Measurements from ENCODE around the gene DVL3.
"Not testable (repeated sequence)": the region's sequence is repeated elsewhere in the genome, so short reads cannot be mapped to it uniquely, and the experiment has no call there.

The DVL3 gene

DNA sequence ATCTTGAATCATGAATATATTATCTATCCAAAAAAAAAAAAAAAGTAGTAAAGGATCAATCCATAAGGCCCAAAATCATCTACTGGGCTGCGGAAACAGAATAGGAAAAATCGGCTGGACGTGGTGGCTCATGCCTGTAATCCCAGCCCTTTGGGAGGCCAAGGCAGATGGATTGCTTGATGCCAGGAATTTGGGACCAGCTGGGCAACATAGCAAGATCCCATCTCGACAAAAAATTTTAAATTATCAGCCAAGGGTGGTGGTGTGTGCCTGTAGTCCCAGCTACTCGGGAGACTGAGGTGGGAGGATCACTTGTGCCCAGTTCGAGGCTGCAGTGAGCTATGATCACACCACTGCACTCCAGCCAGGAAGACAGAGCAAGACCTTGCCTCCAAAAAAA lies 6.1 kb upstream of the DVL3 start:
- H3K23ac ChIP-seq (ENCODE audit: low read length in 2 of 2): no peak overlapping the region
- 90% methylated on average over 6 of the region's 6 CpGs for WGBS
- H2BK15ac ChIP-seq (ENCODE audit: low read depth, poor library complexity, severe bottlenecking): no peak overlapping the region
- no peak overlapping the region for H3K4ac ChIP-seq (ENCODE audit: low read depth in 1 of 2, low read length in 2 of 2)
- H3K18ac ChIP-seq (ENCODE audit: low read depth in 1 of 2, low read length in 2 of 2): no peak overlapping the region
- no peaks in the 10 kb centered on the region for H3K9me3 ChIP-seq (ENCODE audit: control insufficient read depth, low read length)
- H3K27me3 ChIP-seq (ENCODE audit: control insufficient read depth in 1 of 2, insufficient read depth in 1 of 2, low read length in 2 of 2): no peaks in the 10 kb centered on the region
- H2AFZ ChIP-seq (ENCODE audit: low read depth, low read length): no peak overlapping the region
- peaks cover 8% of the 10 kb centered on the region for H3K79me1 ChIP-seq (replicated peaks; ENCODE audit: low read length, poor library complexity, severe bottlenecking)
- H3K4me2 ChIP-seq (ENCODE audit: low read length, poor library complexity, severe bottlenecking): no peak overlapping the region
- H2BK12ac ChIP-seq (ENCODE audit: low read length in 2 of 2): no peak overlapping the region
- no peak overlapping the region for H3K27ac ChIP-seq (ENCODE audit: low read length, poor library complexity, severe bottlenecking)
- H3K9ac ChIP-seq (ENCODE audit: low read length): no peak overlapping the region
- no peak overlapping the region for H4K8ac ChIP-seq (ENCODE audit: low read length)
- no peak overlapping the region for H2BK120ac ChIP-seq (ENCODE audit: low read depth, low read length)
- DNase-seq: no peak
- H3K4me3 ChIP-seq (ENCODE audit: insufficient read depth in 1 of 2, low read depth in 1 of 2, low read length in 2 of 2): no peak overlapping the region
- peaks cover 9 to 28% of the 10 kb centered on the region in 2 experiments for H3K36me3 ChIP-seq (ENCODE audit: control insufficient read depth in 1 of 2, insufficient read depth in 2 of 2, low read depth in 1 of 2, low read length in 2 of 2)
- peaks cover 7% of the 10 kb centered on the region for H3K4me1 ChIP-seq (ENCODE audit: control insufficient read depth, insufficient read depth, low read depth, low read length)
- no peak overlapping the region for H4K91ac ChIP-seq (ENCODE audit: low read length)
- H2AK5ac ChIP-seq (ENCODE audit: low read length, severe bottlenecking): no peak overlapping the region
- no peak overlapping the region for H3K14ac ChIP-seq (ENCODE audit: low read length in 2 of 2)
- H2BK5ac ChIP-seq (ENCODE audit: low read depth, low read length, poor library complexity, severe bottlenecking): no peak overlapping the region

GRCh38 chr3:184149770-184150169 lies 5.4 kb upstream of the DVL3 start:
- H3K27ac ChIP-seq (ENCODE audit: low read length, poor library complexity, severe bottlenecking); H3K4me1 ChIP-seq (ENCODE audit: control insufficient read depth, insufficient read depth, low read depth, low read length); H3K79me1 ChIP-seq (replicated peaks; ENCODE audit: low read length, poor library complexity, severe bottlenecking); H4K8ac ChIP-seq (ENCODE audit: low read length); H3K9ac ChIP-seq (ENCODE audit: low read length); H3K4me2 ChIP-seq (ENCODE audit: low read length, poor library complexity, severe bottlenecking); H2BK12ac ChIP-seq (ENCODE audit: low read length in 2 of 2); H2AK5ac ChIP-seq (ENCODE audit: low read length, severe bottlenecking); H3K18ac ChIP-seq (ENCODE audit: low read depth in 1 of 2, low read length in 2 of 2); H3K4me3 ChIP-seq (ENCODE audit: insufficient read depth in 1 of 2, low read depth in 1 of 2, low read length in 2 of 2); H2BK120ac ChIP-seq (ENCODE audit: low read depth, low read length); H3K27me3 ChIP-seq (ENCODE audit: control insufficient read depth in 1 of 2, insufficient read depth in 1 of 2, low read length in 2 of 2); H2BK5ac ChIP-seq (ENCODE audit: low read depth, low read length, poor library complexity, severe bottlenecking); DNase-seq; H3K4ac ChIP-seq (ENCODE audit: low read depth in 1 of 2, low read length in 2 of 2); H2BK15ac ChIP-seq (ENCODE audit: low read depth, poor library complexity, severe bottlenecking); H2AFZ ChIP-seq (ENCODE audit: low read depth, low read length); H3K9me3 ChIP-seq (ENCODE audit: control insufficient read depth, low read length); H4K91ac ChIP-seq (ENCODE audit: low read length); H3K23ac ChIP-seq (ENCODE audit: low read length in 2 of 2): not testable (repeated sequence)
- 90% methylated on average over 6 of the region's 6 CpGs for WGBS
- H3K14ac ChIP-seq (ENCODE audit: low read length in 2 of 2): peak overlapping the region in 1 of 2 experiments; percentile 28
- peaks cover 3 to 22% of the 10 kb centered on the region in 2 experiments for H3K36me3 ChIP-seq (ENCODE audit: control insufficient read depth in 1 of 2, insufficient read depth in 2 of 2, low read depth in 1 of 2, low read length in 2 of 2)

DNA sequence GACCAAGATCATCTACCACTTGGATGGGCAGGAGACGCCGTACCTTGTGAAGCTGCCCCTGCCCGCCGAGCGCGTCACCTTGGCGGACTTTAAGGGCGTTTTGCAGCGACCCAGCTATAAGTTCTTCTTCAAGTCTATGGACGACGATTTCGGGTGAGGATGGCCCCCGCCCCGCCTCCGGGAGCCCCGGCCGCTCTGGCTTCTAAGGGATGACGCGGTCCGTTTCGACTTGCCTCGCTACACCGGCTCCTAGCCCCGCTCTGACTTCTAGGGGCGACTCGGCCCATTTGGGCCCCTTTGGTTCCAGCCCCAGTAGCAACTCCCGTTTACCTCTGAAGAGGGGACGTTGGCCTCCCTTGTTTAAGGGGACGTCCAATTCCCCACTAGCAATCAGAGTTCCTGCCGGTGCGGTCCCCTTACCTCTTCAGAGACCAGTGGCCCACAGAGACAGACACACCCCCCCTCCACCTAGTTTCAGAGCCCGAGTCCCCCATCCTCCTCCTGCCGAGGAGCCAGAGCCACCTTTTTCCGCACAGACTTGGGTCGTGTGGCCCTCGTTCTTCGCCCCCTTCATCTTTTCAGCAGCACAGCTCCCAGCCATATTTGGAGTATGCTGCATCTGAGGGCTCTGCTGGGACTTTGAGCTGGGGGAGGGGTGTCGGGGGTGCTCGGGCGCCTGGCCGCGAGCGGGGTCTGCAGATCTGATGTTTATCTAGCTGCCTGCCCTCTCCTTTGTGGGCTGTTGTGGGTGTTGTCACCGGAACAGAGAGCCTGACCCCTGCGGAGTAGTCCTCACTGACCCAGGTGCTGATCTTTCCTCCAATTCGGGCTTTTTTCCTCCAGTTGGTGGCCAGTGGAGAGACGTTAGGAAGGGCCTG lies 706 bp downstream of the DVL3 start:
- H2BK15ac ChIP-seq (ENCODE audit: low read depth, poor library complexity, severe bottlenecking): peak overlapping the region; percentile 100
- peak overlapping the region; percentile 91 for H4K8ac ChIP-seq (ENCODE audit: low read length)
- peak overlapping the region; percentile 83 to 88 for H3K4me3 ChIP-seq (ENCODE audit: insufficient read depth in 1 of 2, low read depth in 1 of 2, low read length in 2 of 2)
- peak overlapping the region; percentile 96 for H4K91ac ChIP-seq (ENCODE audit: low read length)
- peak overlapping the region; percentile 97 for H3K9ac ChIP-seq (ENCODE audit: low read length)
- peak overlapping the region in 1 of 2 experiments; percentile 71 for H2BK12ac ChIP-seq (ENCODE audit: low read length in 2 of 2)
- peaks cover 3% of the 10 kb centered on the region for H3K79me1 ChIP-seq (replicated peaks; ENCODE audit: low read length, poor library complexity, severe bottlenecking)
- H3K36me3 ChIP-seq (ENCODE audit: control insufficient read depth in 1 of 2, insufficient read depth in 2 of 2, low read depth in 1 of 2, low read length in 2 of 2): peaks cover 0 to 5% of the 10 kb centered on the region in 2 experiments
- WGBS: under 1% methylated on average over 42 of the region's 47 CpGs
- peak overlapping the region; percentile 62 to 94 for H3K14ac ChIP-seq (ENCODE audit: low read length in 2 of 2)
- H3K9me3 ChIP-seq (ENCODE audit: control insufficient read depth, low read length): no peaks in the 10 kb centered on the region
- no peaks in the 10 kb centered on the region for H3K27me3 ChIP-seq (ENCODE audit: control insufficient read depth in 1 of 2, insufficient read depth in 1 of 2, low read length in 2 of 2)
- H3K4me2 ChIP-seq (ENCODE audit: low read length, poor library complexity, severe bottlenecking): peak overlapping the region; percentile 89
- no peak overlapping the region for H2AFZ ChIP-seq (ENCODE audit: low read depth, low read length)
- peak overlapping the region; percentile 92 to 99 for H3K18ac ChIP-seq (ENCODE audit: low read depth in 1 of 2, low read length in 2 of 2)
- peak overlapping the region; percentile 76 for H3K27ac ChIP-seq (ENCODE audit: low read length, poor library complexity, severe bottlenecking)
- peak overlapping the region; percentile 81 for H2BK5ac ChIP-seq (ENCODE audit: low read depth, low read length, poor library complexity, severe bottlenecking)
- peak; percentile 60 for DNase-seq
- H2AK5ac ChIP-seq (ENCODE audit: low read length, severe bottlenecking): peak overlapping the region; percentile 41
- peaks cover 16% of the 10 kb centered on the region for H3K4me1 ChIP-seq (ENCODE audit: control insufficient read depth, insufficient read depth, low read depth, low read length)
- H3K4ac ChIP-seq (ENCODE audit: low read depth in 1 of 2, low read length in 2 of 2): peak overlapping the region; percentile 95 to 99
- peak overlapping the region; percentile 71 for H2BK120ac ChIP-seq (ENCODE audit: low read depth, low read length)
- H3K23ac ChIP-seq (ENCODE audit: low read length in 2 of 2): peak overlapping the region; percentile 90 to 99

DNA sequence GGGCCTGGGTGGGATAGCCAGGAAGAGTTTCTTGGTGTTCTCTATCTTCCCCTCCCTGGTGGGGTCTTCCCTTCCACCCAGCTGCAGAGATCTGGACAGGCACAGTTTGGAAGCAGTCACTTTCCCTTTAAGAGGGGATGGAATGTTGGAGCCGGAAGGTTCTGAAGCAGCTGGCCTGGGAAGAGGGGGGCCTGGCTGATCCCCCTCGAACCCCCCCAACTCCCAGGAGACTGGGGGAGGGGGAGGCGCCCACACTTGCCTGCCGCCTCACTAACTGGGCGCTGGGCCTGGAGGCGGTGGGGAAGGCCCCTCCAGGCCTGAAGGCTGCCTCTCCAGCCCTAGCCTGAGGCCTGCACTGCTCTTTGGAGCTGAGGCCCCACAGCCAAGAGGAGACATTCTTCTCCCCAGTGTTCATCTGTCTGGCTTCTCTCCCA lies 1.4 kb downstream of the DVL3 start:
- H2BK5ac ChIP-seq (ENCODE audit: low read depth, low read length, poor library complexity, severe bottlenecking): peak overlapping the region; percentile 66

More for the DNA sequence above, 1.4 kb downstream of the DVL3 start:
- H3K4me3 ChIP-seq (ENCODE audit: insufficient read depth in 1 of 2, low read depth in 1 of 2, low read length in 2 of 2): peak overlapping the region; percentile 83 to 88
- H2BK15ac ChIP-seq (ENCODE audit: low read depth, poor library complexity, severe bottlenecking): peak overlapping the region; percentile 68
- H4K91ac ChIP-seq (ENCODE audit: low read length): peak overlapping the region; percentile 22
- H3K18ac ChIP-seq (ENCODE audit: low read depth in 1 of 2, low read length in 2 of 2): peak overlapping the region; percentile 95 to 99
- peak overlapping the region in 1 of 2 experiments; percentile 70 for H2BK12ac ChIP-seq (ENCODE audit: low read length in 2 of 2)
- peak; percentile 55 for DNase-seq
- H3K4me1 ChIP-seq (ENCODE audit: control insufficient read depth, insufficient read depth, low read depth, low read length): peaks cover 17% of the 10 kb centered on the region
- H3K79me1 ChIP-seq (replicated peaks; ENCODE audit: low read length, poor library complexity, severe bottlenecking): peaks cover 1% of the 10 kb centered on the region
- peak overlapping the region; percentile 89 for H3K4me2 ChIP-seq (ENCODE audit: low read length, poor library complexity, severe bottlenecking)
- H2BK120ac ChIP-seq (ENCODE audit: low read depth, low read length): no peak overlapping the region
- H3K36me3 ChIP-seq (ENCODE audit: control insufficient read depth in 1 of 2, insufficient read depth in 2 of 2, low read depth in 1 of 2, low read length in 2 of 2): peaks cover 0 to 5% of the 10 kb centered on the region in 2 experiments
- H3K27ac ChIP-seq (ENCODE audit: low read length, poor library complexity, severe bottlenecking): peak overlapping the region; percentile 76
- H3K9me3 ChIP-seq (ENCODE audit: control insufficient read depth, low read length): no peaks in the 10 kb centered on the region
- peak overlapping the region; percentile 39 to 89 for H3K4ac ChIP-seq (ENCODE audit: low read depth in 1 of 2, low read length in 2 of 2)
- H4K8ac ChIP-seq (ENCODE audit: low read length): peak overlapping the region; percentile 91
- no peak overlapping the region for H3K23ac ChIP-seq (ENCODE audit: low read length in 2 of 2)
- 0% methylated on average over 5 of the region's 6 CpGs for WGBS
- peak overlapping the region; percentile 97 for H3K9ac ChIP-seq (ENCODE audit: low read length)
- no peaks in the 10 kb centered on the region for H3K27me3 ChIP-seq (ENCODE audit: control insufficient read depth in 1 of 2, insufficient read depth in 1 of 2, low read length in 2 of 2)
- peak overlapping the region in 1 of 2 experiments; percentile 91 for H3K14ac ChIP-seq (ENCODE audit: low read length in 2 of 2)
- no peak overlapping the region for H2AK5ac ChIP-seq (ENCODE audit: low read length, severe bottlenecking)
- no peak overlapping the region for H2AFZ ChIP-seq (ENCODE audit: low read depth, low read length)

Measured in mesenchymal stem cell (in vitro differentiated cells and primary cell).